ENCODE data around the gene GALNTL6. TPM values are rescaled to one million over a fixed set of nuclear protein-coding genes. Genes with fewer than 3 reads are reported as not detected.

GALNTL6 gene
- polyA plus RNA-seq, 1 donor (not counting 4 experiments of a cell fraction or from before 2014, with no cell fraction given) = not detected

GRCh38 chr4:172871381-172871780 is 1058.2 kb downstream of the GALNTL6 start:
- dilution Hi-C loops (cut with MboI; ENCODE audit: extremely low pct_ligation_motif_present, low sequenced_read_pairs) = no loop called here
- H3K4me2 ChIP-seq (ENCODE audit: control insufficient read depth, extremely low read depth, insufficient read depth, low read depth, low read length) = no peak overlapping the region
- TF ChIP-seq, protein P1, sequence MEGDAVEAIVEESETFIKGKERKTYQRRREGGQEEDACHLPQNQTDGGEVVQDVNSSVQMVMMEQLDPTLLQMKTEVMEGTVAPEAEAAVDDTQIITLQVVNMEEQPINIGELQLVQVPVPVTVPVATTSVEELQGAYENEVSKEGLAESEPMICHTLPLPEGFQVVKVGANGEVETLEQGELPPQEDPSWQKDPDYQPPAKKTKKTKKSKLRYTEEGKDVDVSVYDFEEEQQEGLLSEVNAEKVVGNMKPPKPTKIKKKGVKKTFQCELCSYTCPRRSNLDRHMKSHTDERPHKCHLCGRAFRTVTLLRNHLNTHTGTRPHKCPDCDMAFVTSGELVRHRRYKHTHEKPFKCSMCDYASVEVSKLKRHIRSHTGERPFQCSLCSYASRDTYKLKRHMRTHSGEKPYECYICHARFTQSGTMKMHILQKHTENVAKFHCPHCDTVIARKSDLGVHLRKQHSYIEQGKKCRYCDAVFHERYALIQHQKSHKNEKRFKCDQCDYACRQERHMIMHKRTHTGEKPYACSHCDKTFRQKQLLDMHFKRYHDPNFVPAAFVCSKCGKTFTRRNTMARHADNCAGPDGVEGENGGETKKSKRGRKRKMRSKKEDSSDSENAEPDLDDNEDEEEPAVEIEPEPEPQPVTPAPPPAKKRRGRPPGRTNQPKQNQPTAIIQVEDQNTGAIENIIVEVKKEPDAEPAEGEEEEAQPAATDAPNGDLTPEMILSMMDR (optimal IDR thresholded peaks at IDR 0.05 in 1 of 3, IDR thresholded peaks at IDR 0.05 in 1 of 3, conservative IDR thresholded peaks at IDR 0.05 in 1 of 3; ENCODE audit: extremely low read depth in 1 of 3, insufficient read depth in 2 of 3, low read length in 3 of 3) = no peak
- DNase-seq (ENCODE audit: low read depth, low spot score) = no peak
- H3K9ac ChIP-seq (ENCODE audit: control insufficient read depth, extremely low read depth, insufficient read depth, low read length) = no peak overlapping the region
- no peak overlapping the region for H3K4me3 ChIP-seq (ENCODE audit: control insufficient read depth in 2 of 3, extremely low read depth in 1 of 3, insufficient read depth in 2 of 3, low read depth in 1 of 3, low read length in 3 of 3)
- H3K36me3 ChIP-seq (ENCODE audit: control insufficient read depth in 2 of 2, extremely low read depth in 1 of 2, insufficient read depth in 2 of 2, low read length in 2 of 2) = no peaks in the 10 kb centered on the region
- no peaks in the 10 kb centered on the region for H3K27me3 ChIP-seq (ENCODE audit: control insufficient read depth, extremely low read depth, insufficient read depth, low read length)
- H3K4me1 ChIP-seq (ENCODE audit: control insufficient read depth, extremely low read depth, insufficient read depth, low read length) = no peaks in the 10 kb centered on the region
- no peaks in the 10 kb centered on the region for H3K9me3 ChIP-seq (ENCODE audit: control insufficient read depth, low read depth, low read length)
- no peaks in the 10 kb centered on the region for H3K79me2 ChIP-seq (ENCODE audit: control insufficient read depth, insufficient read depth, low read length)
- no peak overlapping the region for H3K27ac ChIP-seq (ENCODE audit: control insufficient read depth, insufficient read depth, low read length)
- FAIRE-seq = no peak
- no peaks in the 10 kb centered on the region for H3K9me1 ChIP-seq (ENCODE audit: control insufficient read depth, extremely low read depth, insufficient read depth, low read length)
- no peaks in the 10 kb centered on the region for H4K20me1 ChIP-seq (ENCODE audit: control insufficient read depth, extremely low read depth, insufficient read depth, low read length)
- H2AFZ ChIP-seq (ENCODE audit: control insufficient read depth, low read length) = no peak overlapping the region

- Histone ChIP-seq H3K4me3 (ENCODE audit: control insufficient read depth in 2 of 3, extremely low read depth in 1 of 3, insufficient read depth in 2 of 3, low read depth in 1 of 3, low read length in 3 of 3) (no peak overlapping the region), H3K27ac (ENCODE audit: control insufficient read depth, insufficient read depth, low read length) (no peak overlapping the region), H3K79me2 (ENCODE audit: control insufficient read depth, insufficient read depth, low read length) (no peaks in the 10 kb centered on the region), H3K27me3 (ENCODE audit: control insufficient read depth, extremely low read depth, insufficient read depth, low read length) (no peaks in the 10 kb centered on the region), H3K9ac (ENCODE audit: control insufficient read depth, extremely low read depth, insufficient read depth, low read length) (no peak overlapping the region), H3K9me1 (ENCODE audit: control insufficient read depth, extremely low read depth, insufficient read depth, low read length) (no peaks in the 10 kb centered on the region), H3K9me3 (ENCODE audit: control insufficient read depth, low read depth, low read length) (no peaks in the 10 kb centered on the region), H4K20me1 (ENCODE audit: control insufficient read depth, extremely low read depth, insufficient read depth, low read length) (no peaks in the 10 kb centered on the region), H3K36me3 (ENCODE audit: control insufficient read depth in 2 of 2, extremely low read depth in 1 of 2, insufficient read depth in 2 of 2, low read length in 2 of 2) (no peaks in the 10 kb centered on the region), H3K4me1 (ENCODE audit: control insufficient read depth, extremely low read depth, insufficient read depth, low read length) (no peaks in the 10 kb centered on the region), H2AFZ (ENCODE audit: control insufficient read depth, low read length) (no peak overlapping the region), H3K4me2 (ENCODE audit: control insufficient read depth, extremely low read depth, insufficient read depth, low read depth, low read length) (no peak overlapping the region)
- FAIRE-seq = no peak
- no peak for DNase-seq (ENCODE audit: low read depth, low spot score)
- dilution Hi-C loops (cut with MboI; ENCODE audit: extremely low pct_ligation_motif_present, low sequenced_read_pairs) = no loop called here
- TF ChIP-seq, protein P1 (optimal IDR thresholded peaks at IDR 0.05 in 1 of 3, IDR thresholded peaks at IDR 0.05 in 1 of 3, conservative IDR thresholded peaks at IDR 0.05 in 1 of 3; ENCODE audit: extremely low read depth in 1 of 3, insufficient read depth in 2 of 3, low read length in 3 of 3) = no peak
- no peak for TF ChIP-seq EZH2 (IDR thresholded peaks at IDR 0.05; ENCODE audit: low read length)
These were observed 1061.7 kb downstream of the GALNTL6 start for GRCh38 chr4:172874944-172875343.

Measured in keratinocyte (primary cell).